Endothelial cell of umbilical vein (primary cell): ENCODE results near the gene GFER. TPM values are rescaled to one million over a fixed set of nuclear protein-coding genes. Genes with fewer than 3 reads are reported as not detected.
A peak's percentile ranks its signal among the peaks of the same experiment; 100 is the strongest.

Experiments
- BruUV-seq: library from RNA; stranded (reverse); fragments of 400-500 nt; replicated peaks from 2 replicates; lab custom pipeline; 2021; lab: Mats Ljungman, UMichigan
- CTCF ChIA-PET: fragments of 300-600, 350-600 bp; sonication (Branson Sonifier 250); formaldehyde crosslinking; loops from one replicate; lab custom pipeline; 2021; ENCODE audit warnings: antibody characterized with exemption, inconsistent platforms; lab: Charles Lee
- POLR2A ChIA-PET: fragments of 300-600, 350-600 bp; sonication (Branson Sonifier 250); formaldehyde crosslinking; loops from one replicate; lab custom pipeline; 2021; ENCODE audit warnings: antibody characterized with exemption, inconsistent platforms; lab: Charles Lee
- DNase-seq: peaks from one replicate; pipeline ENCODE4 v3.0.0-alpha.2; 2011; ENCODE audit warnings: low read depth, low spot score
- FAIRE-seq: peaks from 2 replicates; lab custom pipeline; 2011; peaks lifted over from hg19 to GRCh38; lab: Jason Lieb, UNC
- H2AFZ ChIP-seq: 2 replicates; pipeline ENCODE4 v1.6.0; 2012; ENCODE audit warnings: low read depth, low read length, control low read depth, inconsistent platforms
- H3K27ac ChIP-seq: 2 replicates; pipeline ENCODE4 v1.5.1; 2011; ENCODE audit warnings: low read depth, mild to moderate bottlenecking, control low read depth, low read length, moderate library complexity; ENCODE audit not compliant: insufficient read depth
- H3K27me3 ChIP-seq, 2 experiments: 2 replicates each; pipeline versions ENCODE4 v1.6.0 to v1.6.1; 2011; ENCODE audit warnings: low read length in 2 of 2, mixed read lengths in 1 of 2; ENCODE audit not compliant: control insufficient read depth in 2 of 2, insufficient read depth in 2 of 2
- H3K36me3 ChIP-seq, 2 experiments: 2 replicates in 1 of 2; 3 replicates in 1 of 2; pipeline ENCODE4 v1.5.1; 2011; ENCODE audit warnings: low read length in 2 of 2, mild to moderate bottlenecking in 1 of 2, moderate library complexity in 1 of 2; ENCODE audit not compliant: control insufficient read depth in 2 of 2, insufficient read depth in 2 of 2; ENCODE audit errors: extremely low read depth in 1 of 2
- H3K4me1 ChIP-seq: 3 replicates; pipeline ENCODE4 v1.5.1; 2011; ENCODE audit warnings: mild to moderate bottlenecking, low read length; ENCODE audit not compliant: control insufficient read depth, insufficient read depth; ENCODE audit errors: extremely low read depth
- H3K4me2 ChIP-seq: 2 replicates; pipeline ENCODE4 v1.6.1; 2011; ENCODE audit warnings: low read length, control low read depth, mixed read lengths; ENCODE audit not compliant: insufficient read depth
- H3K4me3 ChIP-seq, 3 experiments: fragments of 200-600 bp in 1 of 3; sonication (generic), shearing (Covaris generic) in 1 of 3; replicated peaks in 1 of 3; 2 replicates each; pipeline ENCODE4 v1.5.1; 2011 to 2016; ENCODE audit warnings: control low read depth in 3 of 3, low read length in 3 of 3, mild to moderate bottlenecking in 2 of 3, inconsistent platforms in 1 of 3, low read depth in 1 of 3, moderate library complexity in 1 of 3; ENCODE audit not compliant: insufficient read depth in 1 of 3
- H3K79me2 ChIP-seq: 2 replicates; pipeline ENCODE4 v1.6.0; 2012; ENCODE audit warnings: low read length, inconsistent platforms; ENCODE audit not compliant: control insufficient read depth, insufficient read depth
- H3K9ac ChIP-seq: replicated peaks from 2 replicates; pipeline ENCODE3; 2011; ENCODE audit warnings: low read length, control low read depth; ENCODE audit not compliant: insufficient read depth; ENCODE audit errors: extremely low read depth
- H3K9me1 ChIP-seq: replicated peaks from 3 replicates; pipeline ENCODE4 v1.6.0; 2011; ENCODE audit warnings: mild to moderate bottlenecking, low read length; ENCODE audit not compliant: control insufficient read depth, insufficient read depth; ENCODE audit errors: extremely low read depth
- H3K9me3 ChIP-seq: replicated peaks from 2 replicates; pipeline ENCODE4 v1.5.1; 2012; ENCODE audit warnings: low read length, inconsistent platforms; ENCODE audit not compliant: control insufficient read depth, insufficient read depth
- H4K20me1 ChIP-seq: replicated peaks from 2 replicates; pipeline ENCODE3; 2011; ENCODE audit warnings: mild to moderate bottlenecking, low read length; ENCODE audit not compliant: control insufficient read depth, insufficient read depth; ENCODE audit errors: extremely low read depth
- CTCF ChIP-seq, 2 donors: IDR thresholded peaks; 1 replicate in 1 of 2; 2 replicates in 1 of 2; pipeline ENCODE4 v1.5.1; 2011; ENCODE audit warnings: low read length in 2 of 2, mild to moderate bottlenecking in 2 of 2, moderate library complexity in 2 of 2, control low read depth in 1 of 2, inconsistent platforms in 1 of 2, low read depth in 1 of 2; ENCODE audit not compliant: insufficient read depth in 1 of 2; ENCODE audit errors: extremely low read depth in 1 of 2
- EZH2 ChIP-seq: IDR thresholded peaks from 2 replicates; pipeline ENCODE4 v1.6.1; 2012; ENCODE audit warnings: borderline replicate concordance, low read depth, mild to moderate bottlenecking, moderate library complexity, low read length, inconsistent platforms; ENCODE audit not compliant: severe bottlenecking
- FOS ChIP-seq: IDR thresholded peaks from 2 replicates; pipeline ENCODE4 v1.6.1; 2011; ENCODE audit warnings: mild to moderate bottlenecking, low read length, moderate library complexity, borderline replicate concordance; ENCODE audit not compliant: insufficient read depth
- GATA2 ChIP-seq: IDR thresholded peaks from 2 replicates; pipeline ENCODE4 v1.7.0; 2011; ENCODE audit warnings: low read depth, mild to moderate bottlenecking, moderate library complexity, mixed read lengths, low read length; ENCODE audit not compliant: insufficient read length, insufficient read depth
- JUN ChIP-seq: IDR thresholded peaks from 2 replicates; pipeline ENCODE4 v1.6.1; 2011; ENCODE audit warnings: borderline replicate concordance, low read depth; ENCODE audit not compliant: insufficient read length, insufficient read depth
- MAX ChIP-seq: IDR thresholded peaks from 2 replicates; pipeline ENCODE4 v1.6.1; 2011; ENCODE audit not compliant: insufficient read depth, insufficient read length
- MYC ChIP-seq: IDR thresholded peaks from one replicate; pipeline ENCODE4 v1.6.1; 2011; ENCODE audit warnings: mild to moderate bottlenecking, low read depth, low read length
- POLR2A ChIP-seq: IDR thresholded peaks from 2 replicates; pipeline ENCODE4 v1.6.1; 2012; ENCODE audit warnings: low read depth, mild to moderate bottlenecking, control low read depth, low read length
- POLR2AphosphoS5 ChIP-seq: IDR thresholded peaks from 2 replicates; pipeline ENCODE4 v1.6.1; 2012; ENCODE audit warnings: low read depth, mild to moderate bottlenecking, control low read depth, low read length, moderate library complexity; ENCODE audit not compliant: insufficient read depth
- dilution Hi-C: fragments of 300-500 bp; cut with MboI; formaldehyde crosslinking; loops from one replicate; pipeline ENCODE4 v1.15.0; 2019; ENCODE audit warnings: low sequenced_read_pairs; ENCODE audit not compliant: extremely low pct_ligation_motif_present
- intact Hi-C: fragments of 100-400 bp; cut with micrococcal nuclease; formaldehyde crosslinking; loops from one replicate; pipeline ENCODE4 v1.10.0; 2022
- polyA plus RNA-seq, 4 experiments: library from polyadenylated mRNA; depleted of rRNA in 3 of 4; stranded (reverse) in 3 of 4; unstranded in 1 of 4; fragments of >200 nt; gene quantifications; 2 replicates each; pipeline versions ENCODE4 v1.2.1 to v1.2.3, GENCODE V29; 2011 to 2012; ENCODE audit warnings: missing spikeins in 1 of 4
- total RNA-seq: library from RNA; stranded (reverse); gene quantifications from 2 replicates; pipeline ENCODE4 v1.2.3, GENCODE V29; 2021

Gene GFER
- total and polyA plus RNA-seq, 2 donors (not counting 3 experiments of a cell fraction or from before 2014, with no cell fraction given) = 13.7 to 29.9 TPM

GRCh38 chr16:2025878-2026460 is 42.0 kb downstream of the GFER start:
- Histone ChIP-seq H3K27ac (no peak overlapping the region), H3K9me1 (no peaks in the 10 kb centered on the region), H3K4me3 (no peak overlapping the region), H3K27me3 (no peaks in the 10 kb centered on the region), H3K79me2 (peaks cover 15% of the 10 kb centered on the region), H3K9ac (no peak overlapping the region), H3K36me3 (no peaks in the 10 kb centered on the region), H2AFZ (peak overlapping the region; percentile 58), H3K9me3 (no peaks in the 10 kb centered on the region), H3K4me2 (no peak overlapping the region), H4K20me1 (no peaks in the 10 kb centered on the region), H3K4me1 (peaks cover 25% of the 10 kb centered on the region)
- TF ChIP-seq POLR2A (no peak), POLR2AphosphoS5 (no peak), JUN (no peak), CTCF (IDR thresholded peaks at IDR 0.05; ENCODE audit: extremely low read depth in 1 of 2, insufficient read depth in 1 of 2, low read depth in 1 of 2, low read length in 2 of 2) (no peak), GATA2 (no peak), EZH2 (no peak), FOS (no peak), MYC (no peak), MAX (no peak)
- DNase-seq (no peak), FAIRE-seq (no peak)
- ChIA-PET CTCF (interaction anchor here (1.4 to 2.0 kb wide), 2 partner anchors 115 kb away, joined by 6 to 18 read pairs; no protein-coding TSS in a partner anchor), POLR2A (no interaction called here)
- dilution Hi-C loops = loop anchor here (25.0 kb wide), 1 partner anchor 136 kb away; the partner anchor contains the start of gene TRAF7
- intact Hi-C loops = no loop called here
- no TSS peak for BruUV-seq
